HCT116 (cell line): ENCODE results near the gene GPR85. TPM values are rescaled to one million over a fixed set of nuclear protein-coding genes. Genes with fewer than 3 reads are reported as not detected.
A peak's percentile ranks its signal among the peaks of the same experiment; 100 is the strongest.

Experiments used
- ATAC-seq: fragments of 200-7000 bp; cut with Tn5 transposase; 2 replicates; pipeline ENCODE4 v1.9.1; 2020; ENCODE audit warnings: mild to moderate bottlenecking, moderate library complexity
- BruUV-seq: library from RNA; stranded (reverse); fragments of 400-500 nt; replicated peaks from 2 replicates; lab custom pipeline; 2021; lab: Mats Ljungman, UMichigan
- CTCF ChIA-PET: fragments of 300-600 bp; sonication (Branson Sonifier 250); formaldehyde crosslinking; loops from one replicate; lab custom pipeline; 2021; ENCODE audit warnings: antibody characterized with exemption; lab: Charles Lee
- POLR2A ChIA-PET: fragments of 300-600, 350-600 bp; sonication (Branson Sonifier 250); formaldehyde crosslinking; loops from one replicate; lab custom pipeline; 2021; ENCODE audit warnings: antibody characterized with exemption; lab: Charles Lee
- RAD21 ChIA-PET, 2 experiments: fragments of 300-600 bp; sonication (Branson Sonifier 250); formaldehyde crosslinking; loops; one replicate each; lab custom pipeline; 2023; ENCODE audit warnings: low total read pairs in 2 of 2; ENCODE audit not compliant: uncharacterized antibody in 2 of 2, unreplicated experiment in 2 of 2, low non-redundant PET in 1 of 2; lab: Charles Lee
- DNase-seq: peaks from one replicate; pipeline ENCODE4 v3.0.0-alpha.2; 2010; ENCODE audit warnings: low read depth, low spot score
- H2AFZ ChIP-seq: fragments of 200-600 bp; shearing (Covaris generic), sonication (generic); 2 replicates; pipeline ENCODE4 v1.6.1; 2017; ENCODE audit warnings: low read depth, mixed run types, mixed read lengths, antibody characterized with exemption, low read length; ENCODE audit not compliant: poor library complexity, severe bottlenecking
- H3K27ac ChIP-seq: 2 replicates; pipeline ENCODE4 v1.5.1; 2012; ENCODE audit warnings: low read depth, low read length
- H3K27me3 ChIP-seq: fragments of 200-600 bp; sonication (generic); 2 replicates; pipeline ENCODE4 v1.6.1; 2016; ENCODE audit warnings: mixed run types, low read length, mixed read lengths; ENCODE audit not compliant: insufficient read depth
- H3K36me3 ChIP-seq, 2 experiments: fragments of 200-500 bp in 1 of 2; fragments of 200-600 bp in 1 of 2; sonication (Bioruptor generic) in 1 of 2; sonication (generic) in 1 of 2; 2 replicates each; pipeline versions ENCODE4 v1.5.1 to v1.6.1; 2014 to 2016; ENCODE audit warnings: low read length in 2 of 2, inconsistent platforms in 1 of 2, mixed read lengths in 1 of 2, mixed run types in 1 of 2; ENCODE audit not compliant: insufficient read depth in 2 of 2, control insufficient read depth in 1 of 2
- H3K4me1 ChIP-seq, 2 experiments: fragments of 200-600 bp in 1 of 2; sonication (generic) in 1 of 2; 2 replicates each; pipeline versions ENCODE4 v1.5.1 to v1.6.1; 2012 to 2017; ENCODE audit warnings: low read length in 2 of 2, inconsistent platforms in 1 of 2, mild to moderate bottlenecking in 1 of 2, mixed read lengths in 1 of 2, mixed run types in 1 of 2, moderate library complexity in 1 of 2; ENCODE audit not compliant: insufficient read depth in 2 of 2, control insufficient read depth in 1 of 2
- H3K4me2 ChIP-seq: fragments of 200-600 bp; sonication (generic); 2 replicates; pipeline ENCODE4 v1.6.1; 2017; ENCODE audit warnings: mixed run types, low read length, mixed read lengths
- H3K4me3 ChIP-seq, 2 experiments: fragments of 200-600 bp in 1 of 2; sonication (generic) in 1 of 2; replicated peaks in 1 of 2; 2 replicates each; pipeline ENCODE4 v1.5.1; 2011 to 2016; ENCODE audit warnings: low read length in 2 of 2, control low read depth in 1 of 2, low read depth in 1 of 2, mild to moderate bottlenecking in 1 of 2, mixed read lengths in 1 of 2, mixed run types in 1 of 2
- H3K79me2 ChIP-seq: fragments of 200-600 bp; sonication (generic); 2 replicates; pipeline ENCODE4 v1.6.1; 2017; ENCODE audit warnings: mild to moderate bottlenecking, mixed run types, low read length, moderate library complexity, mixed read lengths; ENCODE audit not compliant: insufficient read depth
- H3K9ac ChIP-seq: fragments of 200-600 bp; sonication (generic); 2 replicates; pipeline ENCODE4 v1.6.1; 2016; ENCODE audit warnings: low read length, mixed read lengths
- H3K9me2 ChIP-seq: fragments of 200-600 bp; sonication (generic), shearing (Covaris generic); 2 replicates; pipeline ENCODE4 v1.6.1; 2017; ENCODE audit warnings: mixed run types, mild to moderate bottlenecking, moderate library complexity; ENCODE audit not compliant: insufficient read depth
- H3K9me3 ChIP-seq, 2 experiments: fragments of 200-500 bp in 1 of 2; fragments of 200-600 bp in 1 of 2; sonication (Bioruptor generic) in 1 of 2; sonication (generic) in 1 of 2; 2 replicates each; pipeline ENCODE4 v1.6.1; 2014 to 2017; ENCODE audit warnings: low read length in 2 of 2, mixed read lengths in 2 of 2, inconsistent platforms in 1 of 2, low read depth in 1 of 2, mild to moderate bottlenecking in 1 of 2, mixed run types in 1 of 2, moderate library complexity in 1 of 2; ENCODE audit not compliant: control insufficient read depth in 1 of 2, insufficient read depth in 1 of 2
- H4K20me1 ChIP-seq: fragments of 200-600 bp; sonication (generic), shearing (Covaris generic); 2 replicates; pipeline ENCODE4 v1.6.1; 2017; ENCODE audit warnings: mixed run types, mild to moderate bottlenecking, moderate library complexity; ENCODE audit not compliant: insufficient read depth
- CBX3 ChIP-seq: IDR thresholded peaks from 2 replicates; pipeline ENCODE4 v1.6.1; 2012; ENCODE audit warnings: low read depth
- EGR1 ChIP-seq: IDR thresholded peaks from 2 replicates; pipeline ENCODE4 v1.6.1; 2012; ENCODE audit warnings: low read depth
- ELF1 ChIP-seq: IDR thresholded peaks from 2 replicates; pipeline ENCODE4 v1.6.1; 2012; ENCODE audit warnings: low read depth, borderline replicate concordance
- EZH2 ChIP-seq: fragments of 200-600 bp; sonication (generic); IDR thresholded peaks from 2 replicates; pipeline ENCODE4 v1.6.1; 2017; ENCODE audit warnings: antibody characterized with exemption, mixed run types
- FOSL1 ChIP-seq: IDR thresholded peaks from 2 replicates; pipeline ENCODE4 v1.6.1; 2012; ENCODE audit warnings: low read depth
- JUND ChIP-seq: IDR thresholded peaks from 2 replicates; pipeline ENCODE4 v1.6.1; 2012
- POLR2A ChIP-seq: IDR thresholded peaks from 2 replicates; pipeline ENCODE4 v1.7.0; 2011; ENCODE audit warnings: borderline replicate concordance; ENCODE audit not compliant: insufficient read depth, insufficient read length; ENCODE audit errors: extremely low read depth
- POLR2AphosphoS5 ChIP-seq: IDR thresholded peaks from 2 replicates; pipeline ENCODE4 v1.6.1; 2011; ENCODE audit warnings: mild to moderate bottlenecking, low read depth, low read length, moderate library complexity
- SIN3A ChIP-seq: IDR thresholded peaks from 2 replicates; pipeline ENCODE4 v1.6.1; 2012; ENCODE audit warnings: low read depth
- SP1 ChIP-seq: IDR thresholded peaks from 2 replicates; pipeline ENCODE4 v1.6.1; 2012; ENCODE audit warnings: low read depth
- SRF ChIP-seq: IDR thresholded peaks from 2 replicates; pipeline ENCODE4 v1.6.1; 2012; ENCODE audit warnings: low read depth
- TCF7L2 ChIP-seq: IDR thresholded peaks from 2 replicates; pipeline ENCODE4 v1.7.0; 2011; ENCODE audit warnings: borderline replicate concordance, inconsistent platforms; ENCODE audit not compliant: insufficient read depth, insufficient read length; ENCODE audit errors: extremely low read depth
- YY1 ChIP-seq: IDR thresholded peaks from 2 replicates; pipeline ENCODE4 v1.6.1; 2011; ENCODE audit warnings: low read length, low read depth, moderate library complexity, mild to moderate bottlenecking; ENCODE audit not compliant: insufficient replicate concordance; ENCODE audit errors: extremely low read depth
- ZFX ChIP-seq: fragments of 450-650 bp; IDR thresholded peaks from 2 replicates; pipeline ENCODE4 v1.6.1; 2017
- intact Hi-C: fragments of 100-400 bp; cut with micrococcal nuclease; formaldehyde crosslinking; loops from 2 replicates; pipeline ENCODE4 v1.10.0; 2022
- total RNA-seq: library from RNA; stranded (reverse); gene quantifications from one replicate; pipeline ENCODE4 v1.2.1, GENCODE V29; 2021; ENCODE audit not compliant: unreplicated experiment
- TF ChIP-seq, protein P1 (sequence below): IDR thresholded peaks from 2 replicates; pipeline ENCODE4 v1.6.1; 2011; ENCODE audit warnings: mild to moderate bottlenecking, low read length, moderate library complexity; ENCODE audit not compliant: insufficient replicate concordance; ENCODE audit errors: extremely low read depth
- TF ChIP-seq, protein P2 (sequence below): IDR thresholded peaks from 2 replicates; pipeline ENCODE4 v1.6.1; 2012
- TF ChIP-seq, protein P3 (sequence below): IDR thresholded peaks from 2 replicates; pipeline ENCODE4 v1.6.1; 2012
- TF ChIP-seq, protein P4 (sequence below), 3 experiments: fragments of 200-600 bp in 1 of 3; sonication (generic) in 1 of 3; IDR thresholded peaks in 2 of 3; conservative IDR thresholded peaks in 1 of 3; 2 replicates each; pipeline ENCODE4 v1.5.1; 2012 to 2017; ENCODE audit warnings: low read depth in 2 of 3, low read length in 2 of 3, antibody characterized with exemption in 1 of 3, borderline replicate concordance in 1 of 3, control low read depth in 1 of 3, mild to moderate bottlenecking in 1 of 3, mixed read lengths in 1 of 3, mixed run types in 1 of 3, moderate library complexity in 1 of 3; ENCODE audit not compliant: insufficient read depth in 1 of 3

Gene GPR85
- total RNA-seq, 1 experiment from 2014 or later = not detected

DNA sequence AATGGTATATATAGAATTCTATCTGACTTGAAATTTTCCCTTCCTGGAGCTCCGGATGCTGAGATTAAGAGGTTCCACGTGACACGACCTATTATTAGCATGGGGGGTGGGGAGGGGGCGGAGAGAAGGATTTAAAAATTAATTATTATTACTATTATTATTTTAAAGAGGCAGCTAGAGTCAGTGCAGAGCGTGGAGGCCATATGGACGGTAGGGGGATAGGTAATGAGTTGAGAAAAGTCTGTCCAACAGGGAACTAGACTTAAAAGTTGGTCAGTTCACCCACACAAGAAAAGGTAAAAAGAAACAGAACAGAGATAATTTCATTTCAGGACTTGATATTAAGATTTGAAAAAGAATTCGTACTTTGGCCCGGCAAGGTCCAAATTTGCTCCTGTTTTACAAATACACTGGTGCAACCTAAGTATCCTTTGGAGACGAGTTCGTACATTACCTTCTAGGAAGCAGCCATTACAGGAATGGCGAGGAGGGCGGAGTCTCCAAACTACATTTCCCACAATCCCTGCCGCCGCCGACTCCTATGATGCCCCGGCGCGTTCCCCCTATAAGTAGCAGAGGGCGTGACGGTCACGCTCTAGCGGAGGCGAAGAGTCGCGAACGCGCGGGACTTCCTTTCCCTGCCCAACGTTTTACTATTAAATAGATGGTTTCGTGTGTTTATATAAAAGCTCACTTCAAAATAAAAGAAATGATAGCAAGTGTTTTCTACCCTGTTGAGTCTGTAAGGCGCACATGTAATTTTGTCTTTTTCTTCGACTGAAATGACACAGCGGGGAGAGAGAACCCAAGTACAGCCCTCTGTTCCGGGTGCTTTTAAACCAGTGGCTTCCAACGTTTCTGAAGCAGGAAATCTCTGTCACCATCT lies 31.7 kb upstream of the GPR85 start, which contains the start of gene SMIM30:
SMIM30 (minus strand) TSS at position 481 of the 886 bp plus-strand sequence. CDS start 976 bp downstream, outside the sequence.
- Histone ChIP-seq H4K20me1 (no peaks in the 10 kb centered on the region), H3K4me1 (peaks cover 0 to 11% of the 10 kb centered on the region in 2 experiments; a peak in 2 of 4 replicates), H3K36me3 (peaks cover 8 to 9% of the 10 kb centered on the region in 2 experiments; a peak in 2 of 4 replicates), H3K9ac (peak within 1 kb of the TSS; percentile 61), H3K27me3 (no peaks in the 10 kb centered on the region), H3K4me2 (peak within 1 kb of the TSS; percentile 73), H3K4me3 (peak within 1 kb of the TSS; percentile 79 to 83), H3K9me2 (no peaks in the 10 kb centered on the region), H3K27ac (no peak within 1 kb of the TSS; the same call in 1 of the 2 replicates), H3K79me2 (peaks cover 8% of the 10 kb centered on the region), H3K9me3 (no peaks in the 10 kb centered on the region), H2AFZ (peak within 1 kb of the TSS; percentile 84)
- BruUV-seq = TSS peak; percentile 78
- intact Hi-C loops = no loop called here
- peak; percentile 99 for ATAC-seq
- POLR2A ChIA-PET = interaction anchor here (0.6 to 0.7 kb wide), 2 partner anchors 18 to 238 kb away, joined by 4 read pairs; no protein-coding TSS in a partner anchor
- RAD21 ChIA-PET = no interaction called here
- DNase-seq = peak; percentile 70
- CTCF ChIA-PET = no interaction called here
- TF ChIP-seq, protein P1, sequence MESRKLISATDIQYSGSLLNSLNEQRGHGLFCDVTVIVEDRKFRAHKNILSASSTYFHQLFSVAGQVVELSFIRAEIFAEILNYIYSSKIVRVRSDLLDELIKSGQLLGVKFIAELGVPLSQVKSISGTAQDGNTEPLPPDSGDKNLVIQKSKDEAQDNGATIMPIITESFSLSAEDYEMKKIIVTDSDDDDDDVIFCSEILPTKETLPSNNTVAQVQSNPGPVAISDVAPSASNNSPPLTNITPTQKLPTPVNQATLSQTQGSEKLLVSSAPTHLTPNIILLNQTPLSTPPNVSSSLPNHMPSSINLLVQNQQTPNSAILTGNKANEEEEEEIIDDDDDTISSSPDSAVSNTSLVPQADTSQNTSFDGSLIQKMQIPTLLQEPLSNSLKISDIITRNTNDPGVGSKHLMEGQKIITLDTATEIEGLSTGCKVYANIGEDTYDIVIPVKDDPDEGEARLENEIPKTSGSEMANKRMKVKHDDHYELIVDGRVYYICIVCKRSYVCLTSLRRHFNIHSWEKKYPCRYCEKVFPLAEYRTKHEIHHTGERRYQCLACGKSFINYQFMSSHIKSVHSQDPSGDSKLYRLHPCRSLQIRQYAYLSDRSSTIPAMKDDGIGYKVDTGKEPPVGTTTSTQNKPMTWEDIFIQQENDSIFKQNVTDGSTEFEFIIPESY = peak; percentile 32
- peak; percentile 62; the same call in 1 of the 2 replicates for TF ChIP-seq SP1
- TF ChIP-seq EGR1 = peak; percentile 74
- TF ChIP-seq YY1 = peak; percentile 99
- peak; percentile 92 for TF ChIP-seq POLR2AphosphoS5
- TF ChIP-seq ZFX = no peak
- TF ChIP-seq POLR2A = peak; percentile 85
- TF ChIP-seq JUND = no peak
- TF ChIP-seq SRF = peak; percentile 54; the same call in 1 of the 2 replicates
- TF ChIP-seq SIN3A = peak; percentile 61
- TF ChIP-seq, protein P2, sequence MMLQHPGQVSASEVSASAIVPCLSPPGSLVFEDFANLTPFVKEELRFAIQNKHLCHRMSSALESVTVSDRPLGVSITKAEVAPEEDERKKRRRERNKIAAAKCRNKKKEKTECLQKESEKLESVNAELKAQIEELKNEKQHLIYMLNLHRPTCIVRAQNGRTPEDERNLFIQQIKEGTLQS = no peak
- peak; percentile 79 for TF ChIP-seq TCF7L2
- TF ChIP-seq EZH2 = no peak
- TF ChIP-seq FOSL1 = 0 out of 2 replicates have a peak, but pooled peaks have one; percentile 29
- peak; percentile 34 for TF ChIP-seq ELF1
- TF ChIP-seq, protein P3, sequence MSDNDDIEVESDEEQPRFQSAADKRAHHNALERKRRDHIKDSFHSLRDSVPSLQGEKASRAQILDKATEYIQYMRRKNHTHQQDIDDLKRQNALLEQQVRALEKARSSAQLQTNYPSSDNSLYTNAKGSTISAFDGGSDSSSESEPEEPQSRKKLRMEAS = peak; percentile 80
- TF ChIP-seq CBX3 = peak; percentile 61; the same call in 1 of the 2 replicates
- TF ChIP-seq, protein P4, sequence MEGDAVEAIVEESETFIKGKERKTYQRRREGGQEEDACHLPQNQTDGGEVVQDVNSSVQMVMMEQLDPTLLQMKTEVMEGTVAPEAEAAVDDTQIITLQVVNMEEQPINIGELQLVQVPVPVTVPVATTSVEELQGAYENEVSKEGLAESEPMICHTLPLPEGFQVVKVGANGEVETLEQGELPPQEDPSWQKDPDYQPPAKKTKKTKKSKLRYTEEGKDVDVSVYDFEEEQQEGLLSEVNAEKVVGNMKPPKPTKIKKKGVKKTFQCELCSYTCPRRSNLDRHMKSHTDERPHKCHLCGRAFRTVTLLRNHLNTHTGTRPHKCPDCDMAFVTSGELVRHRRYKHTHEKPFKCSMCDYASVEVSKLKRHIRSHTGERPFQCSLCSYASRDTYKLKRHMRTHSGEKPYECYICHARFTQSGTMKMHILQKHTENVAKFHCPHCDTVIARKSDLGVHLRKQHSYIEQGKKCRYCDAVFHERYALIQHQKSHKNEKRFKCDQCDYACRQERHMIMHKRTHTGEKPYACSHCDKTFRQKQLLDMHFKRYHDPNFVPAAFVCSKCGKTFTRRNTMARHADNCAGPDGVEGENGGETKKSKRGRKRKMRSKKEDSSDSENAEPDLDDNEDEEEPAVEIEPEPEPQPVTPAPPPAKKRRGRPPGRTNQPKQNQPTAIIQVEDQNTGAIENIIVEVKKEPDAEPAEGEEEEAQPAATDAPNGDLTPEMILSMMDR (IDR thresholded peaks at IDR 0.05 in 2 of 3, conservative IDR thresholded peaks at IDR 0.05 in 1 of 3; ENCODE audit: borderline replicate concordance in 1 of 3, insufficient read depth in 1 of 3, low read depth in 2 of 3, low read length in 2 of 3) = no peak
